ENCODE data around the gene LMF2. TPM values are rescaled to one million over a fixed set of nuclear protein-coding genes. Genes with fewer than 3 reads are reported as not detected.

LMF2 gene
- total RNA-seq, 2 donors from 2014 or later = 147 to 158 TPM

GRCh38 chr22:50487290-50488005, 20.1 kb downstream of the LMF2 start:
- 85 to 91% methylated on average over 12 to 20 of the region's 23 CpGs for WGBS, 2 donors
- H3K4me3 ChIP-seq = no peak overlapping the region
- no peak for ATAC-seq
- no peaks in the 10 kb centered on the region for H3K9me3 ChIP-seq
- no peaks in the 10 kb centered on the region for H3K36me3 ChIP-seq (replicated peaks in 1 of 2; ENCODE audit: insufficient read depth in 1 of 2, low read depth in 2 of 2)
- peaks cover 41% of the 10 kb centered on the region for H3K4me1 ChIP-seq
- intact Hi-C loops (cut with DNase I) = no loop called here
- H3K27me3 ChIP-seq = no peaks in the 10 kb centered on the region
- TF ChIP-seq CTCF (IDR thresholded peaks at IDR 0.05) (no peak), POLR2A (IDR thresholded peaks at IDR 0.05) (no peak)
- DNase-seq = no peak
- H3K27ac ChIP-seq = no peak overlapping the region

GRCh38 chr22:50486561-50487289, 20.8 kb downstream of the LMF2 start, which contains the start of gene MIOX:
Gene MIOX, plus strand, starts transcription at chr22:50486859. Its CDS starts 39 bp downstream, at chr22:50486898.
- TF ChIP-seq CTCF (IDR thresholded peaks at IDR 0.05) (no peak), POLR2A (IDR thresholded peaks at IDR 0.05) (no peak)
- 73 to 76% methylated on average over 7 to 22 of the region's 23 CpGs for WGBS, 2 donors
- Histone ChIP-seq H3K4me3 (no peak within 1 kb of the TSS), H3K27ac (peak within 1 kb of the TSS; percentile 81 to 91 (median 84)), H3K4me1 (peaks cover 48% of the 10 kb centered on the region), H3K27me3 (no peaks in the 10 kb centered on the region), H3K9me3 (no peaks in the 10 kb centered on the region), H3K36me3 (replicated peaks in 1 of 2; ENCODE audit: insufficient read depth in 1 of 2, low read depth in 2 of 2) (no peaks in the 10 kb centered on the region)
- DNase-seq = no peak
- intact Hi-C loops (cut with DNase I) = no loop called here
- no peak for ATAC-seq

- peak; percentile 93 to 96 (median 96) for DNase-seq
- peak; percentile 74 for ATAC-seq
- H3K9me3 ChIP-seq = no peaks in the 10 kb centered on the region
- no peak overlapping the region for H3K4me3 ChIP-seq
- 33 to 37% methylated on average over 24 to 29 of the region's 29 CpGs for WGBS, 2 donors
- H3K27ac ChIP-seq = peak overlapping the region; percentile 81 to 91 (median 84)
- peaks cover 56% of the 10 kb centered on the region for H3K4me1 ChIP-seq
- H3K27me3 ChIP-seq = no peaks in the 10 kb centered on the region
- peak in 1 of 7 experiments; percentile 6 for TF ChIP-seq CTCF (IDR thresholded peaks at IDR 0.05)
- peak in 2 of 3 donors; percentile 38 to 45 for TF ChIP-seq POLR2A (IDR thresholded peaks at IDR 0.05)
- no peaks in the 10 kb centered on the region for H3K36me3 ChIP-seq (replicated peaks in 1 of 2; ENCODE audit: insufficient read depth in 1 of 2, low read depth in 2 of 2)
- intact Hi-C loops (cut with DNase I) = no loop called here
These were observed 22.0 kb downstream of the LMF2 start for GRCh38 chr22:50485221-50486131.

- peak; percentile 64 for ATAC-seq
- peak; percentile 79 to 95 (median 92) for DNase-seq
These were observed 23.3 kb downstream of the LMF2 start for GRCh38 chr22:50483977-50484853.

More at GRCh38 chr22:50483977-50484853, 23.3 kb downstream of the LMF2 start:
- TF ChIP-seq CTCF (IDR thresholded peaks at IDR 0.05) = peak in 4 of 7 experiments; percentile 9 to 22 (median 20)
- peak in 2 of 3 donors; percentile 50 to 52 for TF ChIP-seq POLR2A (IDR thresholded peaks at IDR 0.05)
- Histone ChIP-seq H3K36me3 (replicated peaks in 1 of 2; ENCODE audit: insufficient read depth in 1 of 2, low read depth in 2 of 2) (no peaks in the 10 kb centered on the region), H3K27me3 (no peaks in the 10 kb centered on the region), H3K4me1 (peaks cover 56% of the 10 kb centered on the region), H3K4me3 (no peak overlapping the region), H3K27ac (peak overlapping the region; percentile 80 to 91 (median 83)), H3K9me3 (no peaks in the 10 kb centered on the region)
- 23 to 40% methylated on average over 8 to 31 of the region's 31 CpGs for WGBS, 2 donors
- intact Hi-C loops (cut with DNase I) = no loop called here

Data from body of pancreas (tissue), 4 donors.